ENCODE data around the gene SIK2.

SIK2 gene

DNA sequence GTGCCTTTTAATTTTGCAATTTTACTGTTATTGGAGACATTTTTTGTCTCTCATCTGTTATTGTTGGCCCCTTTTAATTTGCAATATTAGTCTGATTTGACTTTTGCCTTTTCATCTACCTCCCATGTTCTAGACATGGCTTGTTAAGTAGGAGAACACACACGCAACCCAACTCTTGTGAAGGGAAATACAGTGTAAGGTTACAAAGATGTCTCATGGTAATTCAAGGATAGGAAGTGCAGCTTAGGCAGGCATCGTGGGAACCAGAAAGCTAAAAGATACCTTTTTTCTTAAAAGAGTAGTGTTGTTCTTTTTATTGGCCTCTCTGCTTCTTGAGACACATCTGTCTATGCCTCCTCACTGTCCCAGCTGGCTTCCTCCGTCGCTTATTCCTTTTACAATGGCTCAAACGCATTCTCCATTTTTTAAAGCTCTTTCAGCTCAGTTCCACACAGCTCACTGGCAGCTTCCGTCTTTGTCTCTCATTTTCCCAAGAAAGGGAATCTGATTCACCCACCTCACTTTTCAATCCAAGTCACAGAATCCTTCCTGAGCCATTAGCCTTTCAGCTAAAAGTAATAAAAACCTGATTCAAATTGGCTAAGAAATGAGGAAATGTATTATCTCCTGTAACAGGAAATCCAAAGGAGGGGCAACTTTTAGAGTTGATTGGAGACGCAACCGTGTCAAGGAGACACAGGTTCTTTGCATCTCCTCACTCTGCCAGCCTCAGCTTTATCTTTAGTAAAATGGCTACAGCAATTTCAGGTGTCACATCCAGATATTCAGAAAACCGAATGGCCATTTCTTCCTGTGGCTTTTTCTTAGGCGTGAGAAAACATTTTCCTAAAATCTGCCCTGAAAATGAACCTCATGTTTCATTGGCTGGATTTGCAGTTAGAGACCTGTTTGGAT, 57.2 kb downstream of the SIK2 start:
- H3K4me1 ChIP-seq (ENCODE audit: control insufficient read depth, insufficient read depth, low read depth, low read length): peaks cover 5% of the 10 kb centered on the region
- H2BK12ac ChIP-seq (ENCODE audit: low read length in 2 of 2): no peak overlapping the region
- H2AFZ ChIP-seq (ENCODE audit: low read depth, low read length): no peak overlapping the region
- H3K36me3 ChIP-seq (ENCODE audit: control insufficient read depth in 1 of 2, insufficient read depth in 2 of 2, low read depth in 1 of 2, low read length in 2 of 2): peaks cover 0 to 10% of the 10 kb centered on the region in 2 experiments
- H3K4me3 ChIP-seq (ENCODE audit: insufficient read depth in 1 of 2, low read depth in 1 of 2, low read length in 2 of 2): no peak overlapping the region
- H3K23ac ChIP-seq (ENCODE audit: low read length in 2 of 2): no peak overlapping the region
- H3K9me3 ChIP-seq (ENCODE audit: control insufficient read depth, low read length): no peaks in the 10 kb centered on the region
- H3K18ac ChIP-seq (ENCODE audit: low read depth in 1 of 2, low read length in 2 of 2): no peak overlapping the region
- H3K79me1 ChIP-seq (replicated peaks; ENCODE audit: low read length, poor library complexity, severe bottlenecking): peaks cover 37% of the 10 kb centered on the region
- no peak overlapping the region for H2BK15ac ChIP-seq (ENCODE audit: low read depth, poor library complexity, severe bottlenecking)
- no peak overlapping the region for H3K14ac ChIP-seq (ENCODE audit: low read length in 2 of 2)
- H3K4ac ChIP-seq (ENCODE audit: low read depth in 1 of 2, low read length in 2 of 2): no peak overlapping the region
- H2BK120ac ChIP-seq (ENCODE audit: low read depth, low read length): no peak overlapping the region
- no peak overlapping the region for H3K27ac ChIP-seq (ENCODE audit: low read length, poor library complexity, severe bottlenecking)
- no peak for DNase-seq
- no peak overlapping the region for H4K8ac ChIP-seq (ENCODE audit: low read length)
- no peaks in the 10 kb centered on the region for H3K27me3 ChIP-seq (ENCODE audit: control insufficient read depth in 1 of 2, insufficient read depth in 1 of 2, low read length in 2 of 2)
- no peak overlapping the region for H4K91ac ChIP-seq (ENCODE audit: low read length)
- H2AK5ac ChIP-seq (ENCODE audit: low read length, severe bottlenecking): no peak overlapping the region
- no peak overlapping the region for H3K9ac ChIP-seq (ENCODE audit: low read length)
- no peak overlapping the region for H3K4me2 ChIP-seq (ENCODE audit: low read length, poor library complexity, severe bottlenecking)
- WGBS: 79% methylated on average over 10 of the region's 10 CpGs
- H2BK5ac ChIP-seq (ENCODE audit: low read depth, low read length, poor library complexity, severe bottlenecking): no peak overlapping the region

DNA sequence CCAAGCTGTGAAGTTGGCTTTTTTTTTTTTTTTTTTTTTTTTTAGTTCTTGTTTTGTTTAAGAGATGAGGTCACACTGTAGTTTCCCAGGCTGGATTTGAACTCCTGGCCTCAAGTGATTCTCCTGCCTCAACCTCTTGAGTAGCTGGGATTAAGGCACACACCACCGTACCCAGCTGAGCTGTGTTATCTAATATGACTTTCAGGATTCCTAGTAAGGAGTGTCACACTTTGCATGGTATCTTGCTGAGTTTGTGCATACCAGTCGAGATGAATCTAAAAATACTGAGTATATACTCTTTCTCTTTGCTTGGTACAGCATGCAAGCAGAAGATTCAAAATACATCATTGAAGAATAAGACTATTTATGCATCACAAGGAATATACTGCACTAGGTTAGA, 58.6 kb downstream of the SIK2 start:
- Histone ChIP-seq H3K27me3 (ENCODE audit: control insufficient read depth in 1 of 2, insufficient read depth in 1 of 2, low read length in 2 of 2) (no peaks in the 10 kb centered on the region), H3K79me1 (replicated peaks; ENCODE audit: low read length, poor library complexity, severe bottlenecking) (peaks cover 36% of the 10 kb centered on the region), H3K23ac (ENCODE audit: low read length in 2 of 2) (no peak overlapping the region), H3K27ac (ENCODE audit: low read length, poor library complexity, severe bottlenecking) (no peak overlapping the region), H3K36me3 (ENCODE audit: control insufficient read depth in 1 of 2, insufficient read depth in 2 of 2, low read depth in 1 of 2, low read length in 2 of 2) (peaks cover 0 to 8% of the 10 kb centered on the region in 2 experiments), H3K14ac (ENCODE audit: low read length in 2 of 2) (no peak overlapping the region), H4K8ac (ENCODE audit: low read length) (no peak overlapping the region), H3K9ac (ENCODE audit: low read length) (no peak overlapping the region), H3K9me3 (ENCODE audit: control insufficient read depth, low read length) (no peaks in the 10 kb centered on the region), H2BK120ac (ENCODE audit: low read depth, low read length) (no peak overlapping the region), H3K4me1 (ENCODE audit: control insufficient read depth, insufficient read depth, low read depth, low read length) (peaks cover 5% of the 10 kb centered on the region), H2BK5ac (ENCODE audit: low read depth, low read length, poor library complexity, severe bottlenecking) (no peak overlapping the region), H3K4me3 (ENCODE audit: insufficient read depth in 1 of 2, low read depth in 1 of 2, low read length in 2 of 2) (no peak overlapping the region), H3K4ac (ENCODE audit: low read depth in 1 of 2, low read length in 2 of 2) (no peak overlapping the region), H4K91ac (ENCODE audit: low read length) (no peak overlapping the region), H2BK15ac (ENCODE audit: low read depth, poor library complexity, severe bottlenecking) (no peak overlapping the region), H2AFZ (ENCODE audit: low read depth, low read length) (no peak overlapping the region), H2BK12ac (ENCODE audit: low read length in 2 of 2) (no peak overlapping the region), H3K4me2 (ENCODE audit: low read length, poor library complexity, severe bottlenecking) (no peak overlapping the region), H3K18ac (ENCODE audit: low read depth in 1 of 2, low read length in 2 of 2) (no peak overlapping the region), H2AK5ac (ENCODE audit: low read length, severe bottlenecking) (no peak overlapping the region)
- DNase-seq: no peak
- 100% methylated on average over 2 of the region's 2 CpGs for WGBS

DNA sequence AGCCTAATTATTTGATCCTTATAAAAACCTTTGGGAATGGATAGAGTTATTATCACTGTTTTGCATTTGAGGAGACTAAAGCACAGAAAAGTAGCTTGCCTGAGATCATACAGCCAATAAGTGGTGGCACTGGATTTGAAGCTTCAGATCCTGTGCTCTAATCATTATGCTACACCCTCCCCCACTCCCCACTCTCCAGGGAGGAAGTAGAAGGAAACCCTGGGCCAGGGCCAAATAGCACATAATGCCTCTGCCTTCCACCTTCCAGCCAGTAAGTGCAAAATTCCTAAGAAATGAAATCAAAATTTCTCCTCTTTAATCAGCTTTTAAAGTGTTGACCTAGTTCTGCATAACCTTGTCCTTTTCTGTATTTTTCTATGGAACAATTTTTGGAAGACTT, 61.6 kb downstream of the SIK2 start:
- no peak overlapping the region for H3K18ac ChIP-seq (ENCODE audit: low read depth in 1 of 2, low read length in 2 of 2)
- H3K4me1 ChIP-seq (ENCODE audit: control insufficient read depth, insufficient read depth, low read depth, low read length): peaks cover 5% of the 10 kb centered on the region
- H2AFZ ChIP-seq (ENCODE audit: low read depth, low read length): no peak overlapping the region
- no peak overlapping the region for H2BK5ac ChIP-seq (ENCODE audit: low read depth, low read length, poor library complexity, severe bottlenecking)
- no peak overlapping the region for H3K4ac ChIP-seq (ENCODE audit: low read depth in 1 of 2, low read length in 2 of 2)
- no peaks in the 10 kb centered on the region for H3K9me3 ChIP-seq (ENCODE audit: control insufficient read depth, low read length)
- no peak for DNase-seq
- no peak overlapping the region for H2BK12ac ChIP-seq (ENCODE audit: low read length in 2 of 2)
- H3K36me3 ChIP-seq (ENCODE audit: control insufficient read depth in 1 of 2, insufficient read depth in 2 of 2, low read depth in 1 of 2, low read length in 2 of 2): peaks cover 0 to 8% of the 10 kb centered on the region in 2 experiments
- H2BK120ac ChIP-seq (ENCODE audit: low read depth, low read length): no peak overlapping the region
- no peak overlapping the region for H3K9ac ChIP-seq (ENCODE audit: low read length)
- H3K14ac ChIP-seq (ENCODE audit: low read length in 2 of 2): no peak overlapping the region
- H4K91ac ChIP-seq (ENCODE audit: low read length): no peak overlapping the region
- no peak overlapping the region for H4K8ac ChIP-seq (ENCODE audit: low read length)
- no peak overlapping the region for H3K23ac ChIP-seq (ENCODE audit: low read length in 2 of 2)
- H3K27me3 ChIP-seq (ENCODE audit: control insufficient read depth in 1 of 2, insufficient read depth in 1 of 2, low read length in 2 of 2): no peaks in the 10 kb centered on the region
- no peak overlapping the region for H2AK5ac ChIP-seq (ENCODE audit: low read length, severe bottlenecking)
- H3K27ac ChIP-seq (ENCODE audit: low read length, poor library complexity, severe bottlenecking): no peak overlapping the region
- H3K4me3 ChIP-seq (ENCODE audit: insufficient read depth in 1 of 2, low read depth in 1 of 2, low read length in 2 of 2): no peak overlapping the region
- H3K79me1 ChIP-seq (replicated peaks; ENCODE audit: low read length, poor library complexity, severe bottlenecking): peaks cover 35% of the 10 kb centered on the region
- peak overlapping the region; percentile 10 for H3K4me2 ChIP-seq (ENCODE audit: low read length, poor library complexity, severe bottlenecking)
- no peak overlapping the region for H2BK15ac ChIP-seq (ENCODE audit: low read depth, poor library complexity, severe bottlenecking)

DNA sequence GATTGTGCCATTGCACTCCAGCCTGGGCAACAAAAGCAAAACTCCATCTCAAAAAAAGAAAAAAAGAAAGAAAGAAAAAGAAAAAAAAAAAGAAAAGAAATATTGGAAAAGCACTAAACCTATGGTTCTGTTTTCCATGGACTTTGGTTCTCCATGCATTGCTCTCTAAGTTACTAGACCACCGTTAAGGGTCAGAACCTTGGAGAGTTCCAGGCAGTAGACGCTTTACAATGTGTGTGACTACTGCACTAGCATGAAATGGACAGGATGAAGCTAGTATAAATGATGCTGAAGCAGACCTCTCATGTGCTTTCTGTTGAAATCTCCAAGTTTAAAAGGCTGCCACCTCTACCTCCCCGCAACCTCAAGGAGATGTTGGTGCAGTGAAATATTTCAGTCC, 63.5 kb downstream of the SIK2 start:
- H3K4ac ChIP-seq (ENCODE audit: low read depth in 1 of 2, low read length in 2 of 2): no peak overlapping the region
- H3K27ac ChIP-seq (ENCODE audit: low read length, poor library complexity, severe bottlenecking): no peak overlapping the region
- H2AK5ac ChIP-seq (ENCODE audit: low read length, severe bottlenecking): no peak overlapping the region
- H3K9ac ChIP-seq (ENCODE audit: low read length): no peak overlapping the region
- no peak overlapping the region for H3K4me2 ChIP-seq (ENCODE audit: low read length, poor library complexity, severe bottlenecking)
- no peak overlapping the region for H3K18ac ChIP-seq (ENCODE audit: low read depth in 1 of 2, low read length in 2 of 2)
- H4K91ac ChIP-seq (ENCODE audit: low read length): no peak overlapping the region
- peaks cover 2 to 8% of the 10 kb centered on the region in 2 experiments for H3K36me3 ChIP-seq (ENCODE audit: control insufficient read depth in 1 of 2, insufficient read depth in 2 of 2, low read depth in 1 of 2, low read length in 2 of 2)
- H3K23ac ChIP-seq (ENCODE audit: low read length in 2 of 2): no peak overlapping the region
- H2BK5ac ChIP-seq (ENCODE audit: low read depth, low read length, poor library complexity, severe bottlenecking): no peak overlapping the region
- H2BK12ac ChIP-seq (ENCODE audit: low read length in 2 of 2): no peak overlapping the region
- H2AFZ ChIP-seq (ENCODE audit: low read depth, low read length): no peak overlapping the region
- no peaks in the 10 kb centered on the region for H3K27me3 ChIP-seq (ENCODE audit: control insufficient read depth in 1 of 2, insufficient read depth in 1 of 2, low read length in 2 of 2)
- no peak overlapping the region for H4K8ac ChIP-seq (ENCODE audit: low read length)
- no peak overlapping the region for H2BK15ac ChIP-seq (ENCODE audit: low read depth, poor library complexity, severe bottlenecking)
- peak; percentile 69 for DNase-seq
- 60% methylated on average over 3 of the region's 3 CpGs for WGBS
- H3K79me1 ChIP-seq (replicated peaks; ENCODE audit: low read length, poor library complexity, severe bottlenecking): peaks cover 27% of the 10 kb centered on the region
- H3K4me1 ChIP-seq (ENCODE audit: control insufficient read depth, insufficient read depth, low read depth, low read length): peaks cover 5% of the 10 kb centered on the region
- no peaks in the 10 kb centered on the region for H3K9me3 ChIP-seq (ENCODE audit: control insufficient read depth, low read length)
- no peak overlapping the region for H3K14ac ChIP-seq (ENCODE audit: low read length in 2 of 2)
- H2BK120ac ChIP-seq (ENCODE audit: low read depth, low read length): no peak overlapping the region
- no peak overlapping the region for H3K4me3 ChIP-seq (ENCODE audit: insufficient read depth in 1 of 2, low read depth in 1 of 2, low read length in 2 of 2)
